BE2C (cell line): ENCODE data around the gene SRGAP3.

Experiments
- DNase-seq: peaks from one replicate; pipeline ENCODE4 v3.0.0-alpha.2; 2020
- H3K27me3 ChIP-seq: fragments of 250-450 bp; sonication (Bioruptor Pico); 2 replicates; pipeline ENCODE4 v1.5.1; 2020; ENCODE audit warnings: mild to moderate bottlenecking
- H3K36me3 ChIP-seq: fragments of 250-450 bp; sonication (Bioruptor Pico); 2 replicates; pipeline ENCODE4 v1.5.1; 2020; ENCODE audit warnings: mild to moderate bottlenecking
- H3K4me1 ChIP-seq: fragments of 250-450 bp; sonication (Bioruptor Pico); 2 replicates; pipeline ENCODE4 v1.5.1; 2020
- H3K4me3 ChIP-seq: 2 replicates; pipeline ENCODE4 v1.5.1; 2011; ENCODE audit warnings: low read depth, low read length
- H3K9me3 ChIP-seq: fragments of 250-450 bp; sonication (Bioruptor Pico); 2 replicates; pipeline ENCODE4 v1.5.1; 2020
- TF ChIP-seq, protein P1 (sequence below): IDR thresholded peaks from 2 replicates; pipeline ENCODE4 v1.5.1; 2012; ENCODE audit warnings: mild to moderate bottlenecking, low read depth, low read length

Gene SRGAP3

GRCh38 chr3:9250236-9250635 lies 790 bp upstream of the SRGAP3 start:
- Histone ChIP-seq H3K27me3 (no peaks in the 10 kb centered on the region), H3K4me3 (no peak overlapping the region)
- no peak for DNase-seq

DNA sequence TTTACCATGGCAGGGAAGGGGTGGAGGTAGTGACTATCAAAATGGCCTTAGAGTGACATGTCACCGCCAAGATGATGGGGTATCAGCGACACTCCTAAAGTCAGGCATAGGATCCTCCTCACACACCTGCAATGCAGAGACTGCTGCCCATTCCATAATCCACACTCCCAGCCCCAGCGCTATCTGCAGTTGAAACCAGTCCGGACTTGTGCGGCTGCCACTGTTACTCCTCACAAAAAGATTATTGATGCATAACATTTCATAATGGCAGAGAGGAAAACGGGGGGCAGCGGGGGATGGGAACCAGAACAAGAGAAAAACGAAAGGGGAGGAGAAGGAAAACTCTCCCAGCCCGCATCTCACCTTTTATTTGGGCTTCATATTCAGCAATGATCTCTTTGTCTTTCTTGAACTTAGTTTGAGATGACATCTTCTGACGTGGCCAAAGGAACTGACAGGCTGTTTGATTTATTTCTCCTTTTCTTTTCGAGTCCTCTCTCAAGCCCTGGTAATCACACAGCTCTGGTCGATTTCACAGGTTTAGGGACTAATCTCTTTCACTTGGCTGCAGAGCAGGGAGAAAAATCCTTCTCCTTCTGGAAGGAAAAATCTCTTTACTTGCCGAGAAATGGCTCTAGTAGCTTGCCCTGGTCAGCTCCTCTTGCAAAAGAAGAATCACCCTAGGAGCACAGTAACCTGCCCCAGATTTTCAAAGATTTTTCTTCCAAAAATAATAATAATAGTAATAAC lies 749 bp downstream of the SRGAP3 start:
- DNase-seq, result peak; percentile 13
- no peaks in the 10 kb centered on the region for H3K27me3 ChIP-seq
- H3K4me3 ChIP-seq, result peak overlapping the region; percentile 71
- no peaks in the 10 kb centered on the region for H3K36me3 ChIP-seq
- H3K4me1 ChIP-seq, result no peaks in the 10 kb centered on the region
- H3K9me3 ChIP-seq, result no peaks in the 10 kb centered on the region
- TF ChIP-seq, protein P1, sequence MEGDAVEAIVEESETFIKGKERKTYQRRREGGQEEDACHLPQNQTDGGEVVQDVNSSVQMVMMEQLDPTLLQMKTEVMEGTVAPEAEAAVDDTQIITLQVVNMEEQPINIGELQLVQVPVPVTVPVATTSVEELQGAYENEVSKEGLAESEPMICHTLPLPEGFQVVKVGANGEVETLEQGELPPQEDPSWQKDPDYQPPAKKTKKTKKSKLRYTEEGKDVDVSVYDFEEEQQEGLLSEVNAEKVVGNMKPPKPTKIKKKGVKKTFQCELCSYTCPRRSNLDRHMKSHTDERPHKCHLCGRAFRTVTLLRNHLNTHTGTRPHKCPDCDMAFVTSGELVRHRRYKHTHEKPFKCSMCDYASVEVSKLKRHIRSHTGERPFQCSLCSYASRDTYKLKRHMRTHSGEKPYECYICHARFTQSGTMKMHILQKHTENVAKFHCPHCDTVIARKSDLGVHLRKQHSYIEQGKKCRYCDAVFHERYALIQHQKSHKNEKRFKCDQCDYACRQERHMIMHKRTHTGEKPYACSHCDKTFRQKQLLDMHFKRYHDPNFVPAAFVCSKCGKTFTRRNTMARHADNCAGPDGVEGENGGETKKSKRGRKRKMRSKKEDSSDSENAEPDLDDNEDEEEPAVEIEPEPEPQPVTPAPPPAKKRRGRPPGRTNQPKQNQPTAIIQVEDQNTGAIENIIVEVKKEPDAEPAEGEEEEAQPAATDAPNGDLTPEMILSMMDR, result no peak

More at GRCh38 chr3:9250236-9250635, 790 bp upstream of the SRGAP3 start:
- no peaks in the 10 kb centered on the region for H3K36me3 ChIP-seq
- TF ChIP-seq, protein P1, result peak; percentile 24
- no peaks in the 10 kb centered on the region for H3K4me1 ChIP-seq
- no peaks in the 10 kb centered on the region for H3K9me3 ChIP-seq

- no peaks in the 10 kb centered on the region for H3K36me3 ChIP-seq
- DNase-seq, result no peak
- H3K4me3 ChIP-seq, result peak overlapping the region; percentile 71
- H3K9me3 ChIP-seq, result no peaks in the 10 kb centered on the region
- H3K27me3 ChIP-seq, result no peaks in the 10 kb centered on the region
- no peaks in the 10 kb centered on the region for H3K4me1 ChIP-seq
- TF ChIP-seq, protein P1, result no peak
These were observed 1.4 kb downstream of the SRGAP3 start for GRCh38 chr3:9247941-9248521.

- TF ChIP-seq, protein P1, result no peak
- no peaks in the 10 kb centered on the region for H3K9me3 ChIP-seq
- H3K36me3 ChIP-seq, result no peaks in the 10 kb centered on the region
- no peaks in the 10 kb centered on the region for H3K27me3 ChIP-seq
- DNase-seq, result no peak
- no peak overlapping the region for H3K4me3 ChIP-seq
- no peaks in the 10 kb centered on the region for H3K4me1 ChIP-seq
These were observed 2.0 kb downstream of the SRGAP3 start for GRCh38 chr3:9247361-9247940.

- H3K9me3 ChIP-seq, result no peaks in the 10 kb centered on the region
- H3K4me1 ChIP-seq, result no peaks in the 10 kb centered on the region
- no peak for DNase-seq
- no peaks in the 10 kb centered on the region for H3K27me3 ChIP-seq
- H3K4me3 ChIP-seq, result no peak overlapping the region
- TF ChIP-seq, protein P1, result no peak
- H3K36me3 ChIP-seq, result no peaks in the 10 kb centered on the region
These were observed 3.3 kb downstream of the SRGAP3 start for GRCh38 chr3:9246189-9246588.

GRCh38 chr3:9244495-9245183 lies 4.8 kb downstream of the SRGAP3 start:
- Histone ChIP-seq H3K36me3 (no peaks in the 10 kb centered on the region), H3K4me3 (no peak overlapping the region), H3K4me1 (no peaks in the 10 kb centered on the region), H3K9me3 (no peaks in the 10 kb centered on the region), H3K27me3 (no peaks in the 10 kb centered on the region)
- TF ChIP-seq, protein P1, result no peak
- no peak for DNase-seq
